ENCODE results near the gene TBC1D13. TPM values are rescaled to one million over a fixed set of nuclear protein-coding genes. Genes with fewer than 3 reads are reported as not detected.
"Not testable (repeated sequence)": the region's sequence is repeated elsewhere in the genome, so short reads cannot be mapped to it uniquely, and the experiment has no call there.

Gene TBC1D13
- total RNA-seq, 2 experiments from 2014 or later: 18.0 to 21.4 TPM

DNA sequence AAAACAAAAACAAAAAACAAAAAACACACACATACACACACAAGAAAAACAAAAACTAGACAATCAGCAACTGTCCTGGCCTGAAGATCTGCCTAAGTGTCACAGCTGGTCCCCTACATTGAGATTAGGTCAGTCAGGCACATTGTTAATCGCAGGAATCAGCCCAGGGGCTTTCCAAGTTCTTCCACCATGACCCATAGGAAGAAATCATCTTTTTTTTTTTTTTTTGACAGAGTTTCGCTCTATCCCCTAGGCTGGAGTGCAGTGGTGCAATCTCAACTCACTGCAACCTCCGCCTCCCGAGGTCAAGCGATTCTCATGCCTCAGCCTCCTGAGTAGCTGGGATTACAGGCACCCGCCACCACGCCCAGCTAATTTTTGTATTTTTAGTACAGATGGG lies 56.1 kb downstream of the TBC1D13 start:
- POLR2A ChIA-PET; DNase-seq; H3K27me3 Mint-ChIP-seq; H3K4me3 Mint-ChIP-seq; H3K9me3 Mint-ChIP-seq; H3K27ac Mint-ChIP-seq; H3K36me3 Mint-ChIP-seq (ENCODE audit: low read depth); H3K4me1 Mint-ChIP-seq: not testable (repeated sequence)
- CTCF ChIA-PET: interaction anchor here (0.6 kb wide), 1 partner anchor 194 kb away, joined by 3 read pairs; no protein-coding TSS in a partner anchor

DNA sequence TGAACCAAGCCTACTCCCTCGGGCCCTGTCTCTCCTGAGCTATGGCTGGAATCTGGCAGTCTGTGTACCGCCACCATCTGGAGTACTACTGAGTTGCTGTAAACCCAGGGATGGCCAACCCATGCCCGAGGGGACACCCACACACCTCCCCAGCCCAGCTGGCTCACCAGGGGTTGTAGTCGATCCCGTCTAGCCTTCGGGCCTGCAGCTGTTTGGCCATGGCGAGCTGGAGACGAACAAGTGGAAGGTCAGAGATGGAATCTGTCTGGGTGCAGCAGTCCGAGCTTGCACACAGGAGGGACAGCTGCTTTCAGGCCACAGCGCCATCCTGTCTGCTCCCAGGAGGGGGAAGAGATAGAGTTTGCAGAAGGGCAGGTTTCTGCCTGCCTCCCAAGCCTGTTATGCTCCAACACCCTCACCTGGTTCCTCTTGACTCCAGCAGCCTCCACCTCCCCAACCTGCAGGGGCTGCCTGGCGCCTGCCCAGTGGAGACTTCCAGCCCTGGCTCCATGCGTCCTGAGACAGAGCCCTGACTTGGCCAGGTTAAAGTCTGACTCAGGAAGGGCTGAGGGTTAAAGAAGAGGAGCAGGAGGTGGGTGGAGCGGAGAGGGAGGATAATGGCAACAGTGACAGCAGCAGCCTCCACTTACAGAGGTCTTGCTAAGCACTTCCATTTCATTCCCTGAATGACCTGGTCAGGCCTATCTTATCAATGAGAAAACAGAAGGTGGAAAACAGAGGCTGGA lies 58.3 kb downstream of the TBC1D13 start:
- no peak overlapping the region for H3K27ac Mint-ChIP-seq
- CTCF ChIA-PET: interaction anchor here (0.6 to 1.3 kb wide), 5 partner anchors 16 to 88 kb away, joined by 3 to 4 read pairs (median 3); partner anchors contain the start of genes ENDOG and SPOUT1

DNA sequence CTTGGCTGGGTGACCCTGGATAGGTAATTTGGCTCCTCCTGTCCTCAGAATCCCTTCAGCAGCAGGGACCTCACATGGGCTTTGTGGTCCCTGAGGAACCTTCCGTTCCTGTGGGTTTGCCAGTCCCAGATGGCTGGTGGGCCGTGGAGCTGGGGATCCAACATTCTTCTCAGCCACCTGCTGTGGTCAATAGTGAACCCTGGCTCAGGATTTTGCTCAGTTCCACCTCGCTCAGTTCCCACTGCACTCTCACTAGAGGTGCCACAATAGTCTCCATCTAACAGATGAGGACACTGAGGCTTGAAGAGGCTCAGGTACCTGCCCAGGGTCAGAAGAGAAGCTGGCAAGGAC lies 59.6 kb downstream of the TBC1D13 start:
- DNase-seq: no peak
- Mint-ChIP-seq H3K27ac (no peak overlapping the region), H3K4me3 (no peak overlapping the region), H3K9me3 (peaks cover 12% of the 10 kb centered on the region), H3K4me1 (no peaks in the 10 kb centered on the region), H3K36me3 (ENCODE audit: low read depth) (peaks cover 19% of the 10 kb centered on the region), H3K27me3 (no peaks in the 10 kb centered on the region)
- ChIA-PET POLR2A (no interaction called here), CTCF (no interaction called here)

More for the DNA sequence above, 58.3 kb downstream of the TBC1D13 start:
- Mint-ChIP-seq H3K36me3 (ENCODE audit: low read depth) (peaks cover 7% of the 10 kb centered on the region), H3K4me1 (no peaks in the 10 kb centered on the region), H3K4me3 (no peak overlapping the region), H3K9me3 (peaks cover 3% of the 10 kb centered on the region), H3K27me3 (no peaks in the 10 kb centered on the region)
- POLR2A ChIA-PET: no interaction called here
- no peak for DNase-seq

DNA sequence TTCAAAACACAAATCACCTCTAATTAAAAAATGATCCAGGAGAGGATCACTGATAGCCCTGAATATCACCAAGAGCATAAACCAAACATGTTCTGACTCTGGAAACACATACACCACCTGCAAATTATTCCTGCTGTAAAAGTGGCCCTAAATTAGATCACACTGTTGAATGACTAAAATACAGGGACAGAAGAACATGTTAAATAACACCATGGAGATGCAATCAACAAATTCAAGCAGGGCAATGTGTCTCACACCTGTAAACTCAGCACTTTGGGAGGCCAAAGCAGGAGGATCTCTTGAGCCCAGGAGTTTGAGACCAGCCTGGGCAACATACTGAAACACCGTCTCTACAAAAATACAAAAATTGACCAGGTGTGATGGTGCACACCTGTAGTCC lies 60.8 kb downstream of the TBC1D13 start:
- H3K27me3 Mint-ChIP-seq: no peaks in the 10 kb centered on the region
- CTCF ChIA-PET: no interaction called here

DNA sequence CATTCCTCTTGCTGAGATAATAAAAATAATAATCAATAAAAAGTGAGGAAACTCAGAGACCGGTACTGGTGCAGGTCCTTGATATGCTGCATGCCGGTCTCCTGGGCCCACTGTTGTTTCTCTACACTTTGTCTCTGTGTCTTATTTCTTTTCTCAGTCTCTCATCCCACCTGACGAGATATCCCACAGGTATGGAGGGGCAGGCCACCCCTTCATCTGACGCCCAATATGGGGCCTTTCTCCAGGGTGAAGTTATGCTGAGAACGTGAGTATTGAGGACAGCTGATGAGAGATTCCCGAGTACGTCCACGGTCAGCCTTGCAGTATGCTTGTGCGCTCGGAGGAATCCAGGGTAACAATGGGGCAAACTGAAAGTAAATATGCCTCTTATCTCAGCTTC lies 64.0 kb downstream of the TBC1D13 start:
- peaks cover 12% of the 10 kb centered on the region for H3K9me3 Mint-ChIP-seq
- DNase-seq, H3K4me1 Mint-ChIP-seq, H3K27ac Mint-ChIP-seq, POLR2A ChIA-PET, H3K4me3 Mint-ChIP-seq, H3K27me3 Mint-ChIP-seq: not testable (repeated sequence)
- CTCF ChIA-PET: interaction anchor here (1.7 to 1.9 kb wide), 2 partner anchors 11 to 77 kb away, joined by 9 to 16 read pairs; no protein-coding TSS in a partner anchor
- peaks cover 19% of the 10 kb centered on the region for H3K36me3 Mint-ChIP-seq (ENCODE audit: low read depth)

More for the DNA sequence above, 60.8 kb downstream of the TBC1D13 start:
- no peak for DNase-seq
- H3K4me1 Mint-ChIP-seq: no peaks in the 10 kb centered on the region
- POLR2A ChIA-PET: no interaction called here
- H3K36me3 Mint-ChIP-seq (ENCODE audit: low read depth): peaks cover 19% of the 10 kb centered on the region
- no peak overlapping the region for H3K27ac Mint-ChIP-seq
- no peak overlapping the region for H3K4me3 Mint-ChIP-seq
- peaks cover 12% of the 10 kb centered on the region for H3K9me3 Mint-ChIP-seq

DNA sequence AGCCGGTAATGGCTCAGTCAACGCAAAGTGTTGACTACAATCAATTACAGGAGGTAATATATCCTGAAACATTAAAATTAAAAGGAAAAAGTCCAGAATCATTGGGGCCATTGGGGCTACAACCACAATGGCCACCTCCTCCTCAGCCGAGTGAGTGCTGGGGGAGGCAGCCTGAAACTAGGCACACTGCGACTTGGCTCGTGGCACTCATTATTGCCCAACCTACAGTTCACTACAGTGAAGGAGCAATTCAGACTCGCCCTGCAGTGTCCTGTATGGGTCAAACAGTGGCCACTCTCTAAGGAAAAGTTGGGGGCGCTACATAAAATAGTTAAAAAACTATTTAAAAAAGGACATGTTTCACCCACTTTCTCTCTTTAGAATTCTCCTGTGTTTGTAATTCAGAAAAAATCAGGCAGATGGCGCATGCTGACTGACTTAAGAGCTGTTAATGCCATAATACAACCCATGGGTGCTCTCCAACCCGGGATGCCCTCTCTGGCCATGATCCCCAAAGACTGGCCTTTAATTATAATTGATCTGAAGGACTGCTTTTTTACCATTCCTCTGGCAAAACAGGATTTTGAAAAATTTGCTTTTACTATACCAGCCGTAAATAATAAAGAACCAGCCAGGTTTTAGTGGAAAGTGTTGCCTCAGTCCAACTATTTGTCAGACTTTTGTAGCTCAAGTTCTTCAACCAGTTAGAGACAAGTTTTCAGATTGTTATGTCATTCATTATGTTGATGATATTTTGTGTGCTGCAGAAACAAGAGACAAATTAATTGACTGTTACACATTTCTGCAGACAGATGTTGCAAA lies 64.9 kb downstream of the TBC1D13 start:
- not testable (repeated sequence) for H3K4me3 Mint-ChIP-seq, H3K27me3 Mint-ChIP-seq, H3K4me1 Mint-ChIP-seq, H3K27ac Mint-ChIP-seq
- peaks cover 12% of the 10 kb centered on the region for H3K9me3 Mint-ChIP-seq
- DNase-seq: peak; percentile 21
- POLR2A ChIA-PET: interaction anchor here (1.1 kb wide), 1 partner anchor 22 kb away, joined by 4 read pairs; the partner anchor contains the start of gene SPOUT1
- peaks cover 19% of the 10 kb centered on the region for H3K36me3 Mint-ChIP-seq (ENCODE audit: low read depth)
- CTCF ChIA-PET: interaction anchor here (0.8 to 1.9 kb wide), 8 partner anchors 10 to 112 kb away, joined by 3 to 16 read pairs (median 4); partner anchors contain the start of gene ENDOG

DNA sequence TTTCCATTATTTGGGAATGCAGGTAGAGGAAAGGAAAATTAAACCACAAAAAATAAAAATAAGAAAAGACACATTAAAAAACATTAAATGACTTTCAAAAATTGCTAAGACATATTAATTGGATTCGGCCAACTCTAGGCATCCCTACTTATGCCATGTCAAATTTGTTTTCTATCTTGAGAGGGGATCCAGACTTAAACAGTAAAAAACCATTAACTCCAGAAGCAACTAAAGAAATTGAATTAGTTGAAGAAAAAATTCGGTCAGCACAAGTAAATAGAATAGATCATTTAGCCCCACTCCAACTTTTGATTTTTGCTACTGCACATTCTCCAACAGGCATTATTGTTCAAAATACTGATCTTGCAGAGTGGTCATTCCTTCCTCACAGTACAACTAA lies 65.6 kb downstream of the TBC1D13 start:
- ChIA-PET CTCF (interaction anchor here (0.8 to 1.9 kb wide), 8 partner anchors 9 to 111 kb away, joined by 3 to 16 read pairs (median 4); partner anchors contain the start of gene ENDOG), POLR2A (interaction anchor here (1.1 kb wide), 1 partner anchor 23 kb away, joined by 4 read pairs; the partner anchor contains the start of gene SPOUT1)
- not testable (repeated sequence) for H3K4me3 Mint-ChIP-seq, DNase-seq, H3K27me3 Mint-ChIP-seq, H3K4me1 Mint-ChIP-seq, H3K27ac Mint-ChIP-seq
- peaks cover 18% of the 10 kb centered on the region for H3K36me3 Mint-ChIP-seq (ENCODE audit: low read depth)
- H3K9me3 Mint-ChIP-seq: peaks cover 11% of the 10 kb centered on the region

DNA sequence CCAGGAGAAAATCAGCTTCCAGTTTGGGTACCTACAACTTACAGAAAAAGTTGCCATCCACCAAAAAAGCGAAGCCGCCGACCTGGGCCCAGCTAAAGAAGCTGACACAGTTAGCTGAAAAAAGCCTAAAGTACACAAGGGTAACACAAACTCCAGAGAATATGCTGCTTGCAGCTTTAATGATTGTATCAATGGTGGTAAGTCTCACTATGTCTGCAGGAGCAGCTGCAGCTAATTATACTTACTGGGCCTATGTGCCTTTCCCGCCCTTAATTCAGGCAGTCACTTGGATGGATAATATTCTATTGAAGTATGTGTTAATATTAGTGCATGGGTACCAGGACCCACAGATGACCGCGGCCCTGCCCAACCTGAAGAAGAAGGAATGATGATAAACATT lies 67.4 kb downstream of the TBC1D13 start:
- H3K27me3 Mint-ChIP-seq, H3K4me1 Mint-ChIP-seq, POLR2A ChIA-PET, H3K27ac Mint-ChIP-seq, H3K4me3 Mint-ChIP-seq, DNase-seq, H3K9me3 Mint-ChIP-seq: not testable (repeated sequence)
- CTCF ChIA-PET: interaction anchor here (1.3 to 2.4 kb wide), 3 partner anchors 36 to 74 kb away, joined by 4 to 6 read pairs (median 5); partner anchors contain the start of gene ENDOG
- H3K36me3 Mint-ChIP-seq (ENCODE audit: low read depth): peaks cover 17% of the 10 kb centered on the region

DNA sequence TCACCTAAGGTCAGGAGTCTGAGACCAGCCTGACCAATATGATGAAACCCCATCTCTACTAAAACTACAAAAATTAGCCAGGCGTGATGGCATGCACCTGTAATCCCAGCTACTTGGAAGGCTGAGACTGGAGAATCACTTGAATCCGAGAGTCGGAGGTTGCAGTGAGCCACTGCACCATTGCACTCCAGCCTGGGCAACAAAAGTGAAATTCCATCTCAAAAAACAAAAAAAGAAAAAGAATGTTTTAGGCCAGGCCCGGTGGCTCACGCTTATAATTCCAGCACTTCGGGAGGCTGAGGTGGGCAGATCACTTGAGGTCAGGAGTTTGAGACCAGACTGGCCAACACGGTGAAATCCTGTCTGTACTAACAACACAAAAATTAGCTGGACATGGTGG lies 71.4 kb downstream of the TBC1D13 start:
- H3K4me1 Mint-ChIP-seq; DNase-seq; H3K4me3 Mint-ChIP-seq; H3K36me3 Mint-ChIP-seq (ENCODE audit: low read depth); H3K9me3 Mint-ChIP-seq; H3K27me3 Mint-ChIP-seq; H3K27ac Mint-ChIP-seq; POLR2A ChIA-PET: not testable (repeated sequence)
- CTCF ChIA-PET: interaction anchor here (1.1 to 1.8 kb wide), 2 partner anchors 41 to 69 kb away, joined by 3 to 10 read pairs; no protein-coding TSS in a partner anchor

Other genes starting within 250 kb of the TBC1D13 start
- gene SPTAN1, start 234.7 kb upstream of the TBC1D13 start, total RNA-seq: 100 to 1,000 TPM; 313 to 321 TPM
- gene DYNC2I2, start 130.4 kb upstream of the TBC1D13 start, total RNA-seq: 10 to 100 TPM; 51.5 to 53.5 TPM
- gene SET, start 98.0 kb upstream of the TBC1D13 start, total RNA-seq: 100 to 1,000 TPM; 355 to 379 TPM
- gene PKN3, start 84.8 kb upstream of the TBC1D13 start, total RNA-seq: 1 to 10 TPM; 5.0 to 5.6 TPM
- 10 to 100 TPM; 79.3 to 81.5 TPM for gene ZDHHC12, start 63.1 kb upstream of the TBC1D13 start, total RNA-seq
- 10 to 100 TPM; 24.1 to 24.4 TPM for gene ZER1, start 15.3 kb upstream of the TBC1D13 start, total RNA-seq
- gene ENDOG, start 31.2 kb downstream of the TBC1D13 start, total RNA-seq: 10 to 100 TPM; 16.7 to 19.1 TPM
- 10 to 100 TPM; 54.3 to 59.2 TPM for gene SPOUT1, start 42.5 kb downstream of the TBC1D13 start, total RNA-seq
- gene KYAT1, start 94.7 kb downstream of the TBC1D13 start, total RNA-seq: 10 to 100 TPM; 12.7 to 14.8 TPM
- 10 to 100 TPM; 37.1 to 38.1 TPM for gene LRRC8A, start 94.9 kb downstream of the TBC1D13 start, total RNA-seq
- 1 to 10 TPM; 1.1 to 1.4 TPM for gene PHYHD1, start 133.7 kb downstream of the TBC1D13 start, total RNA-seq
- 1 to 10 TPM; 7.0 TPM for gene DOLK, start 160.3 kb downstream of the TBC1D13 start, total RNA-seq
- 10 to 100 TPM; 65.8 to 73.6 TPM for gene NUP188, start 160.4 kb downstream of the TBC1D13 start, total RNA-seq
- gene SH3GLB2, start 241.1 kb downstream of the TBC1D13 start, total RNA-seq: 10 to 100 TPM; 87.0 to 90.5 TPM
- gene MIGA2, start 249.4 kb downstream of the TBC1D13 start, total RNA-seq: 10 to 100 TPM; 36.5 to 40.9 TPM

All from activated CD4-positive, alpha-beta memory T cell treated with anti-CD3 and anti-CD28 coated beads, Interleukin-2, amount 10 ng/mL, durations not matched to agents 7 days and 5 days (primary cell).